GM23338 (cell line): ENCODE measurements around the gene REV3L.

Experiments
- CREB1 ChIP-seq: fragments of 250-450 bp; sonication (Bioruptor Pico); IDR thresholded peaks from 2 replicates; pipeline ENCODE4 v1.5.0; 2020; ENCODE audit warnings: low read depth, mild to moderate bottlenecking, moderate library complexity
- EZH2 ChIP-seq: fragments of 200-600 bp; sonication (generic); IDR thresholded peaks from one replicate; pipeline ENCODE4 v1.8.0; 2017; ENCODE audit warnings: antibody characterized with exemption, mild to moderate bottlenecking, low read depth; ENCODE audit not compliant: unreplicated experiment
- EZH2phosphoT487 ChIP-seq: fragments of 200-600 bp; sonication (generic); IDR thresholded peaks from one replicate; pipeline ENCODE4 v1.8.1; 2018; ENCODE audit warnings: antibody characterized with exemption; ENCODE audit not compliant: unreplicated experiment
- JUNB ChIP-seq: IDR thresholded peaks from one replicate; pipeline ENCODE4 v1.6.1; 2016; ENCODE audit warnings: antibody characterized with exemption; ENCODE audit not compliant: unreplicated experiment
- NANOG ChIP-seq: IDR thresholded peaks from 2 replicates; pipeline ENCODE4 v1.6.1; 2016; ENCODE audit warnings: antibody characterized with exemption, borderline replicate concordance
- POLR2AphosphoS5 ChIP-seq: IDR thresholded peaks from 2 replicates; pipeline ENCODE4 v1.6.1; 2016; ENCODE audit warnings: antibody characterized with exemption, low read depth
- STAT1 ChIP-seq: IDR thresholded peaks from one replicate; pipeline ENCODE4 v1.6.1; 2016; ENCODE audit warnings: antibody characterized with exemption; ENCODE audit not compliant: unreplicated experiment
- ZNF114 ChIP-seq: fragments of 250-450 bp; sonication (Bioruptor Pico); IDR thresholded peaks from 2 replicates; pipeline ENCODE4 v1.5.0; 2020; ENCODE audit warnings: mild to moderate bottlenecking, moderate library complexity
- TF ChIP-seq, protein P1 (sequence below), 2 experiments: fragments of 200-600 bp in 1 of 2; sonication (generic) in 1 of 2; conservative IDR thresholded peaks; 2 replicates each; pipeline versions ENCODE4 v1.5.1 to v1.6.1; 2016 to 2017; ENCODE audit warnings: antibody characterized with exemption in 2 of 2, low read depth in 2 of 2, mild to moderate bottlenecking in 2 of 2, moderate library complexity in 1 of 2
- TF ChIP-seq, protein P2 (sequence below): IDR thresholded peaks from one replicate; pipeline ENCODE4 v1.6.1; 2018; ENCODE audit warnings: antibody characterized with exemption; ENCODE audit not compliant: unreplicated experiment
- TF ChIP-seq, protein P3 (sequence below): IDR thresholded peaks from 2 replicates; pipeline ENCODE4 v1.6.1; 2016; ENCODE audit warnings: antibody characterized with exemption

DNA sequence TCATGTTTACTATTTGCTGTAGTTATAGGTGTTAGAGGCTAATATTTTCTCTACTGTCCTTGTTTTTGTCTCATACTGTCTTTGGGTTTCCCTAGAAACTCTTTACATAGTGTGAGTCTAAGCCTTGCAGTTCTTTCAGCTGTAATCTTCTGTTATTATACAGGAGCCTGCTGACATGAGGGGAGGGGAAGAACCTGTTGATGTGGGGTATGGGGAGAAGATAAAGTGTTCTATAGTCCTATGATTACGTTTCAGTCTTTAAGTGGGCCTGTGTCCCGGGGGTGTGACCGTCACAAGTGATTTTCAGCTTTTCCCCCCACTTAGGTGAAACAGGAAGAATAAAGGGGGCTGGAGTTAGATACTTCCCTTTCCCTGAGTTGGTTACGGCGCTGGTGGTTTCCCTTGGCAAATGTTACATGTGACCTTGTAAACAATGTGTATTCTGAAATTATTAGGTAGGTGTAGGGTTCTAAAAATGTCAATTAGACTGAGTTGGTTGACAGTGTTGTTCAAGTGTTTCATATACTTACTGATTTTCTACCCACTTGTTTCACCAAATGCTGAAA is 41.3 kb downstream of the REV3L start:
- TF ChIP-seq, protein P1, sequence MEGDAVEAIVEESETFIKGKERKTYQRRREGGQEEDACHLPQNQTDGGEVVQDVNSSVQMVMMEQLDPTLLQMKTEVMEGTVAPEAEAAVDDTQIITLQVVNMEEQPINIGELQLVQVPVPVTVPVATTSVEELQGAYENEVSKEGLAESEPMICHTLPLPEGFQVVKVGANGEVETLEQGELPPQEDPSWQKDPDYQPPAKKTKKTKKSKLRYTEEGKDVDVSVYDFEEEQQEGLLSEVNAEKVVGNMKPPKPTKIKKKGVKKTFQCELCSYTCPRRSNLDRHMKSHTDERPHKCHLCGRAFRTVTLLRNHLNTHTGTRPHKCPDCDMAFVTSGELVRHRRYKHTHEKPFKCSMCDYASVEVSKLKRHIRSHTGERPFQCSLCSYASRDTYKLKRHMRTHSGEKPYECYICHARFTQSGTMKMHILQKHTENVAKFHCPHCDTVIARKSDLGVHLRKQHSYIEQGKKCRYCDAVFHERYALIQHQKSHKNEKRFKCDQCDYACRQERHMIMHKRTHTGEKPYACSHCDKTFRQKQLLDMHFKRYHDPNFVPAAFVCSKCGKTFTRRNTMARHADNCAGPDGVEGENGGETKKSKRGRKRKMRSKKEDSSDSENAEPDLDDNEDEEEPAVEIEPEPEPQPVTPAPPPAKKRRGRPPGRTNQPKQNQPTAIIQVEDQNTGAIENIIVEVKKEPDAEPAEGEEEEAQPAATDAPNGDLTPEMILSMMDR (conservative IDR thresholded peaks at IDR 0.05; ENCODE audit: low read depth in 2 of 2) = no peak
- TF ChIP-seq POLR2AphosphoS5 = no peak
- TF ChIP-seq EZH2phosphoT487 = no peak
- no peak for TF ChIP-seq EZH2
- TF ChIP-seq NANOG = no peak
- TF ChIP-seq, protein P2, sequence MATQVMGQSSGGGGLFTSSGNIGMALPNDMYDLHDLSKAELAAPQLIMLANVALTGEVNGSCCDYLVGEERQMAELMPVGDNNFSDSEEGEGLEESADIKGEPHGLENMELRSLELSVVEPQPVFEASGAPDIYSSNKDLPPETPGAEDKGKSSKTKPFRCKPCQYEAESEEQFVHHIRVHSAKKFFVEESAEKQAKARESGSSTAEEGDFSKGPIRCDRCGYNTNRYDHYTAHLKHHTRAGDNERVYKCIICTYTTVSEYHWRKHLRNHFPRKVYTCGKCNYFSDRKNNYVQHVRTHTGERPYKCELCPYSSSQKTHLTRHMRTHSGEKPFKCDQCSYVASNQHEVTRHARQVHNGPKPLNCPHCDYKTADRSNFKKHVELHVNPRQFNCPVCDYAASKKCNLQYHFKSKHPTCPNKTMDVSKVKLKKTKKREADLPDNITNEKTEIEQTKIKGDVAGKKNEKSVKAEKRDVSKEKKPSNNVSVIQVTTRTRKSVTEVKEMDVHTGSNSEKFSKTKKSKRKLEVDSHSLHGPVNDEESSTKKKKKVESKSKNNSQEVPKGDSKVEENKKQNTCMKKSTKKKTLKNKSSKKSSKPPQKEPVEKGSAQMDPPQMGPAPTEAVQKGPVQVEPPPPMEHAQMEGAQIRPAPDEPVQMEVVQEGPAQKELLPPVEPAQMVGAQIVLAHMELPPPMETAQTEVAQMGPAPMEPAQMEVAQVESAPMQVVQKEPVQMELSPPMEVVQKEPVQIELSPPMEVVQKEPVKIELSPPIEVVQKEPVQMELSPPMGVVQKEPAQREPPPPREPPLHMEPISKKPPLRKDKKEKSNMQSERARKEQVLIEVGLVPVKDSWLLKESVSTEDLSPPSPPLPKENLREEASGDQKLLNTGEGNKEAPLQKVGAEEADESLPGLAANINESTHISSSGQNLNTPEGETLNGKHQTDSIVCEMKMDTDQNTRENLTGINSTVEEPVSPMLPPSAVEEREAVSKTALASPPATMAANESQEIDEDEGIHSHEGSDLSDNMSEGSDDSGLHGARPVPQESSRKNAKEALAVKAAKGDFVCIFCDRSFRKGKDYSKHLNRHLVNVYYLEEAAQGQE = no peak
- TF ChIP-seq JUNB = no peak
- TF ChIP-seq ZNF114 (CRISPR knock-in tag) = no peak
- no peak for TF ChIP-seq CREB1
- TF ChIP-seq, protein P3, sequence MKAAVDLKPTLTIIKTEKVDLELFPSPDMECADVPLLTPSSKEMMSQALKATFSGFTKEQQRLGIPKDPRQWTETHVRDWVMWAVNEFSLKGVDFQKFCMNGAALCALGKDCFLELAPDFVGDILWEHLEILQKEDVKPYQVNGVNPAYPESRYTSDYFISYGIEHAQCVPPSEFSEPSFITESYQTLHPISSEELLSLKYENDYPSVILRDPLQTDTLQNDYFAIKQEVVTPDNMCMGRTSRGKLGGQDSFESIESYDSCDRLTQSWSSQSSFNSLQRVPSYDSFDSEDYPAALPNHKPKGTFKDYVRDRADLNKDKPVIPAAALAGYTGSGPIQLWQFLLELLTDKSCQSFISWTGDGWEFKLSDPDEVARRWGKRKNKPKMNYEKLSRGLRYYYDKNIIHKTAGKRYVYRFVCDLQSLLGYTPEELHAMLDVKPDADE = no peak
- no peak for TF ChIP-seq STAT1
